ENCODE results near the gene RYK.

Gene RYK

GRCh38 chr3:134132961-134133360, 117.7 kb downstream of the RYK start:
- Histone ChIP-seq H3K4me3 (ENCODE audit: low read length, poor library complexity, severe bottlenecking) (no peak overlapping the region), H3K9me2 (replicated peaks; ENCODE audit: low read depth, low read length) (no peaks in the 10 kb centered on the region), H3K9me3 (ENCODE audit: insufficient read depth, low read depth, low read length) (peaks cover 3% of the 10 kb centered on the region; the same call in 1 of the 2 replicates), H3K4me1 (ENCODE audit: insufficient read depth, low read length, poor library complexity, severe bottlenecking) (peaks cover 14% of the 10 kb centered on the region), H3K36me3 (ENCODE audit: insufficient read depth, low read length) (no peaks in the 10 kb centered on the region), H2AFZ (ENCODE audit: low read length) (no peak overlapping the region), H4K20me1 (ENCODE audit: insufficient read depth, low read length, poor library complexity, severe bottlenecking) (no peaks in the 10 kb centered on the region), H3K9ac (ENCODE audit: low read depth, low read length, poor library complexity, severe bottlenecking) (no peak overlapping the region), H3F3A (ENCODE audit: low read depth) (no peaks in the 10 kb centered on the region), H3K79me2 (ENCODE audit: insufficient read depth, low read length) (no peaks in the 10 kb centered on the region), H3K4me2 (ENCODE audit: low read depth, low read length, poor library complexity, severe bottlenecking) (no peak overlapping the region), H3K27me3 (ENCODE audit: insufficient read depth, low read length, poor library complexity, severe bottlenecking) (no peaks in the 10 kb centered on the region)
- no peak for TF ChIP-seq CTCF (conservative IDR thresholded peaks at IDR 0.05; ENCODE audit: low read length)
- no peak for TF ChIP-seq EZH2phosphoT487 (IDR thresholded peaks at IDR 0.05; ENCODE audit: borderline replicate concordance)

- Histone ChIP-seq H4K20me1 (ENCODE audit: insufficient read depth, low read length, poor library complexity, severe bottlenecking) (no peaks in the 10 kb centered on the region), H3K79me2 (ENCODE audit: insufficient read depth, low read length) (no peaks in the 10 kb centered on the region), H3K4me2 (ENCODE audit: low read depth, low read length, poor library complexity, severe bottlenecking) (no peak overlapping the region), H2AFZ (ENCODE audit: low read length) (no peak overlapping the region), H3K9me3 (ENCODE audit: insufficient read depth, low read depth, low read length) (peaks cover 20% of the 10 kb centered on the region; the same call in 1 of the 2 replicates), H3F3A (ENCODE audit: low read depth) (no peaks in the 10 kb centered on the region), H3K4me1 (ENCODE audit: insufficient read depth, low read length, poor library complexity, severe bottlenecking) (no peaks in the 10 kb centered on the region), H3K9me2 (replicated peaks; ENCODE audit: low read depth, low read length) (no peaks in the 10 kb centered on the region), H3K27me3 (ENCODE audit: insufficient read depth, low read length, poor library complexity, severe bottlenecking) (no peaks in the 10 kb centered on the region), H3K4me3 (ENCODE audit: low read length, poor library complexity, severe bottlenecking) (no peak overlapping the region), H3K9ac (ENCODE audit: low read depth, low read length, poor library complexity, severe bottlenecking) (no peak overlapping the region), H3K36me3 (ENCODE audit: insufficient read depth, low read length) (no peaks in the 10 kb centered on the region)
- TF ChIP-seq CTCF (conservative IDR thresholded peaks at IDR 0.05; ENCODE audit: low read length) = peak; percentile 38
- TF ChIP-seq EZH2phosphoT487 (IDR thresholded peaks at IDR 0.05; ENCODE audit: borderline replicate concordance) = no peak
These were observed 124.5 kb downstream of the RYK start for GRCh38 chr3:134126153-134126552.

- no peak overlapping the region for H3K4me2 ChIP-seq (ENCODE audit: low read depth, low read length, poor library complexity, severe bottlenecking)
- no peak overlapping the region for H2AFZ ChIP-seq (ENCODE audit: low read length)
- H3K4me1 ChIP-seq (ENCODE audit: insufficient read depth, low read length, poor library complexity, severe bottlenecking) = no peaks in the 10 kb centered on the region
- no peaks in the 10 kb centered on the region for H3K79me2 ChIP-seq (ENCODE audit: insufficient read depth, low read length)
- no peak overlapping the region for H3K4me3 ChIP-seq (ENCODE audit: low read length, poor library complexity, severe bottlenecking)
- H3F3A ChIP-seq (ENCODE audit: low read depth) = no peaks in the 10 kb centered on the region
- H3K36me3 ChIP-seq (ENCODE audit: insufficient read depth, low read length) = no peaks in the 10 kb centered on the region
- H3K9me2 ChIP-seq (replicated peaks; ENCODE audit: low read depth, low read length) = no peaks in the 10 kb centered on the region
- no peak overlapping the region for H3K9ac ChIP-seq (ENCODE audit: low read depth, low read length, poor library complexity, severe bottlenecking)
- H4K20me1 ChIP-seq (ENCODE audit: insufficient read depth, low read length, poor library complexity, severe bottlenecking) = no peaks in the 10 kb centered on the region
- H3K27me3 ChIP-seq (ENCODE audit: insufficient read depth, low read length, poor library complexity, severe bottlenecking) = no peaks in the 10 kb centered on the region
- no peak for TF ChIP-seq CTCF (conservative IDR thresholded peaks at IDR 0.05; ENCODE audit: low read length)
- no peak for TF ChIP-seq EZH2phosphoT487 (IDR thresholded peaks at IDR 0.05; ENCODE audit: borderline replicate concordance)
- H3K9me3 ChIP-seq (ENCODE audit: insufficient read depth, low read depth, low read length) = peaks cover 2% of the 10 kb centered on the region; the same call in 1 of the 2 replicates
These were observed 135.9 kb downstream of the RYK start for GRCh38 chr3:134114726-134115125.

Data from Loucy (cell line).